Activated CD8-positive, alpha-beta memory T cell treated with anti-CD3 and anti-CD28 coated beads, Interleukin-2, amount 50 U/mL, for 24 hours (primary cell): ENCODE results near the gene ATP8B4.
"Not testable (repeated sequence)": the region's sequence is repeated elsewhere in the genome, so short reads cannot be mapped to it uniquely, and the experiment has no call there.

Experiments
- DNase-seq: peaks from one replicate; pipeline ENCODE4 v3.0.0-alpha.2; 2020; ENCODE audit errors: extremely low read depth

The ATP8B4 gene

GRCh38 chr15:50140983-50141382 is 21.9 kb upstream of the ATP8B4 start:
- DNase-seq = no peak

GRCh38 chr15:50140098-50140497 is 21.1 kb upstream of the ATP8B4 start:
- no peak for DNase-seq

GRCh38 chr15:50138391-50138790 is 19.4 kb upstream of the ATP8B4 start:
- DNase-seq = no peak

GRCh38 chr15:50137893-50138292 is 18.9 kb upstream of the ATP8B4 start:
- DNase-seq = no peak

GRCh38 chr15:50137330-50137761 is 18.3 kb upstream of the ATP8B4 start:
- DNase-seq = peak; percentile 30

GRCh38 chr15:50135031-50135551 is 16.1 kb upstream of the ATP8B4 start:
- DNase-seq = no peak

- DNase-seq = no peak
These were observed 15.5 kb upstream of the ATP8B4 start for GRCh38 chr15:50134524-50135024.

- not testable (repeated sequence) for DNase-seq
These were observed 13.4 kb upstream of the ATP8B4 start for GRCh38 chr15:50132251-50132984.

- no peak for DNase-seq
These were observed 12.6 kb upstream of the ATP8B4 start for GRCh38 chr15:50131617-50132016.

- no peak for DNase-seq
These were observed 9.2 kb upstream of the ATP8B4 start for GRCh38 chr15:50128266-50128665.

- no peak for DNase-seq
These were observed 8.3 kb upstream of the ATP8B4 start for GRCh38 chr15:50127255-50127777.

- no peak for DNase-seq
These were observed 7.0 kb upstream of the ATP8B4 start for GRCh38 chr15:50126072-50126471.

- no peak for DNase-seq
These were observed 5.6 kb upstream of the ATP8B4 start for GRCh38 chr15:50124631-50125030.

- DNase-seq = no peak
These were observed 5.0 kb upstream of the ATP8B4 start for GRCh38 chr15:50123861-50124557.

- DNase-seq = no peak
These were observed 1.7 kb upstream of the ATP8B4 start for GRCh38 chr15:50120729-50121128.

- no peak for DNase-seq
These were observed 1.5 kb downstream of the ATP8B4 start for GRCh38 chr15:50117431-50118027.

GRCh38 chr15:50116477-50116876 is 2.6 kb downstream of the ATP8B4 start:
- no peak for DNase-seq

GRCh38 chr15:50113992-50114780 is 4.8 kb downstream of the ATP8B4 start:
- DNase-seq = no peak

- no peak for DNase-seq
These were observed 5.9 kb downstream of the ATP8B4 start for GRCh38 chr15:50113187-50113505.

- no peak for DNase-seq
These were observed 6.4 kb downstream of the ATP8B4 start for GRCh38 chr15:50112488-50113186.

GRCh38 chr15:50110285-50110684 is 8.7 kb downstream of the ATP8B4 start:
- DNase-seq = no peak
